EL (cell line): Measurements from ENCODE around the gene KIAA1671.

ENCODE experiments used
- DNase-seq: peaks from one replicate; pipeline ENCODE4 v3.0.0-alpha.2; 2016

The KIAA1671 gene

DNA sequence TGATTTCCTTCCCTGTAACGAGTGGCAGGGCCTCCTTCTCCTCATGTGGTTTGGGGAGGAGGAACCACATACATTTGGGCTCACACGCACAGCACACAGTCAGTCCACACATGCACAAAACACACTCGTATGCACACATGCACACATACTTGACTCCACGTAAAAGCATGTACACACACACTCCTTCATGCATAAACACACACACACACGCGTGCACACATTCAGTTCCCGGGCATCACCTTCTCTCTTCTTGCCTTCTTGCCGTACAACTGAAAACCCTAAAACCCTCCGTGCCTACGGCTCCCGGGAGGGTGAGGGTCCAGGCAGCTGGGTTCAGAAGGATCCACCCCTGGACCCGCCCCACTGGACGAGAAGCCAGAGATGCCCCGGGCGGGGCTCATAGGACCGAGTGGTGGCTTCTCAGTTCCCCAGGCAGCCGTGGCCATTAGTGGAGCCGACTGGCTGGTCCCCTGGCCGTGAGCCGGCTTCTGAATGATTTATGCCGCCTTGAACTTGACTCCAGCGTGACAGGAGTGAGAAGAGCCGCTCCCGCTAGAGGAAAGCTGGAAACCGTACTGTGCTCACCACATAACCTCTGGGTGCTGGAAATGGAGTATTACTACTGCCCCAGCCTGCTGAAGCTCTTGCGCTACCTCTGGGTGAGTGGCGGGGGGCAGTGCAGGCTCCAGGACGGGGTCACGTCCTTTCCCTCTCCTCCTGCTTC lies 117.4 kb downstream of the KIAA1671 start:
- DNase-seq = no peak

DNA sequence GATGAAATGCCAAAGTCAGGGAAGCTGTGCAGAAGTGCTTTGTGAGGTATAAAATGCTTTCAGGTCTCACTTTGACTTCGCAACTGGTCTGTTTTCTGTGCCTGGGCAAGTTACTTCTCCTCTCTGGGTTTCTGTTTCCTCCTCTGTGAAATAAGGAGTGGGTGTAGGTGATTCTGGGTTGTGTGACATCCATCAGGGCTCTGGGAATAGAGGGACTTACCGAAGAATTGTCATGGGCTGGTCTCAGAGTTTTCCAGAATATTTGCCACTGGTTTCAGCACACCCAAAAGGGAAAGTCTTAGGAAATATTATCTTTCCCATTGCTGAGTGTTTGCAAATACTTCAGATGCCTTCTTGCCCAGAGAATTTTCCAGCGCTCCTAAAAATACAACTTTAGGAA lies 118.4 kb downstream of the KIAA1671 start:
- DNase-seq = no peak

DNA sequence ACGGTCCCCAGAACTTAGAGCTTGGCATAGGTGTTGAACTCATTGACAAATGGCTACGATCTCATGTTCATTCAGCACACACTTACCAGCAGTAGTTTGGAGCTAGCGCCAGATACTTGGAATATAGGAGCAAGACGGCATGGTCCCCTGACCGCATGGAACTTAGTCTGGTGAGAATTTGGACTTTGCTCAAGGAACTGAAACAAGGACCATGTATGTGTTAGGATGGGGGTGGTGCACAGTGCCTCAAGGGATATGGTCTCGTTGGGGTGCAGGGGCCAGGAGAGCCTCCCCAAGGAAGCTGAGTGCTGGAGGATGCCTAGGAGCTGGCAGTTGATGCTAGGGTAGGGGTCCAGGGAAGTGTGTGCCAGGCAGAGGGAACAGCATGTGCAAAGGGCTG lies 119.2 kb downstream of the KIAA1671 start:
- no peak for DNase-seq

DNA sequence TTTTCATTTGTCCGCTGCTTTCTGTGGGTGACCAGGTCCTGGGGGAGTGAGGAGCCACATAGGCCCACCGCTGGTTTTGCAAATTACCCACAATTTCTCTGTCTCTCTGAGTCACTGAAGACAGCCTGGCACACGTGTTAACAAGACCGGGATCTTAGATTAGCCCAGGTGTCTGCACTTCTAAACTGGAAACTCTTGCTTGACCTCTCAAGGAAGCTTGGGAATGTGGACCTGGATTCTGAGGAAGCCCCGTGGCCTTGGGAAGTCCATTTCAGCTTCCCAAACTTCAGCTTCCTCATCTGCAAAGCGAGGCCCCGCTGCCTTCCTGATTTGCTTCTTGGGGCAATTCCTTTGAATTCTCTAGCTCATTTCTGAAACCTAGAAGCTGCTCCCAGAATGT lies 119.9 kb downstream of the KIAA1671 start:
- DNase-seq = no peak

DNA sequence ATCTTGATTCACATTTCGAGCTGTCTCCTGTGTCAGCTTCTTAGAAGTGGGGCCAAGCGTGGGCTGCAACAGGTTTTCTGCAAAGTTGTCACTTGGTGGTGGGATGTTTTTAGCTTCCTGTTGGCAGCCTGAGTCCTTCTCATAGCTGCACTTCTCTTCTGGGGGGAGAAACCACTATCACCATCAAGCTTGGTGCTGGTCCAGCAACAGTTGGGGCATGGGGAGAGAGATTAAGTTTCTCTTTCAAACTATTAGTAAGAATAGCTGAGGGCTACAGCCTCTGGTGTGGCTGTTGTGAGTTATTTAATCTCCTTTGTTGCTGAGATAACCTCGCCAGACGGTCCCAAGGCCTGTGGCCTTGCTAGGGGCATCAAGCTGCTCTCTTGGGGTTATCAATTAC lies 123.8 kb downstream of the KIAA1671 start:
- DNase-seq = no peak

DNA sequence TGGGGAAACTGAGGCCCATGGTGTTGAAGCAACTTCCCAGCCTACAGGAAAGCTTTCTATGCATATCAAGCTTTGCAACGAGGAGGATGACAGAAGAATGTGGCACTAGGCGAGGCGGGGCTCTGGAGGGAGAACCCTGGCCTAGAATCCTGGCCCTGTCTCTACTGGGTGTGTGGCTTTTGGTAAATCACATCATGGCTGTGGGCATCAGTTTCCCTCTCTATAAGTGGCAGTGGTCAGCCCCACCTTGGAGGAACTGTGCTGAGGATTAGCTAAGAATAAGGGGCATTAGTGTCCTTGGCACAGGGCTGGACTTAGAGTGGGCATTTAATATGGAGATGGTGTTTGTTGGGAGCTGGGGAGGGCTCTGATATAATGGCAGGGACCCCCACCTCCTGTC lies 124.5 kb downstream of the KIAA1671 start:
- DNase-seq = no peak

DNA sequence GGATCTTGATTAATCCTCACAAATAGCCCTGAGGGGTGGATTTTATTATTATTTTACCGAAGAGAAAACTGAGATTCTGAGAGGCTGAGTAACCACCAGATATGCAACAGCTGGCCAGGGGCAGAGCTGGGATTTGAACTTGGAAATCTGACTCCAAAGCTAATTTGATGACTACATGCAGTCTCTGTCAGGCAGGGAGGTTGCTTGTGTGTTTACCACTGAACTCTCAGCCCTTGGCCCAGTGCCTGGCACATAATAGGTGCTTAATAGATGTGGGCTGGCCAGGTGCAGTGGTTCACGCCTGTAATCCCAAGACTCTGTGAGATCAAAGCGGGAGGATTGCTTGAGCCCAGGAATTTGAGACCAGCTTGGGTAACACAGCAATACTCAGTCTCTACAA lies 125.4 kb downstream of the KIAA1671 start:
- DNase-seq = no peak

DNA sequence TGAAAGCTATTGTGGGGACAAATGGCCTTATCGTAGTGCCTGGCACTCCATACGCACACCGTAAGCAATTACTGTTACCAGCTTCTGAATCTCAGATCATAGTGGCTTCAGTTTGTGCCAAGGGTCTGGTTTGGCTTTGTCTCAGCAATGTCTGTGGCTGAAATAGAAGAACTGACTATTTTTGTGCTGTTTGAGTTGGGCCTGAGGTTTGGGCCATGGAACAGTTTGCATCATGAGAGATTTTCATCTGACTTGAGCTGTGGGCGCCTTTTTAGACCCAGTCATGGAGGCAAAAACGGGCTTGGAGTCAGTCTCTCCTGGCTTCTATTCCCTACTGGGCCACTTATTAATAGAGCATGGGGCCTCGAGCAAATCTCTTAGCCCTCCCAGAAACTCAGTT lies 126.1 kb downstream of the KIAA1671 start:
- no peak for DNase-seq

DNA sequence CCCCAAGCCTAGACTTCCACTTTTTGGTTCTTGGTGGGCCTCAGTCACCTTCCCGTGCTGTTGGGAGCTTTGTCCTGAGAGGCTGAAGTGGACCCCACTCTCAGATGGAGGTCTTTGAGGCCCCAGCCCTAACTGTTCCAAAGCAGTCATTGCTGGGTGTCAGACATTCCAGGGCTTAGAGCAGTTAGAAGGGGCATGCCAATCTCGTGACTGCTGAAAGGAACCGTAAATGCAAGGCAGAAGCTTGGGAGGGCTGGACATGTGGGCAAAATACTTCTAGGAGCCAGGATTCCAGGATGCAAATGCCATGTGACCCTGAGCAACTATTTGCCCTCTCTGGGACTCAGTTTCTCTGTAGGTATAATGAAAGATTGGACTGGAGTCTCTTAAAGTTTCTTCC lies 128.3 kb downstream of the KIAA1671 start:
- no peak for DNase-seq

DNA sequence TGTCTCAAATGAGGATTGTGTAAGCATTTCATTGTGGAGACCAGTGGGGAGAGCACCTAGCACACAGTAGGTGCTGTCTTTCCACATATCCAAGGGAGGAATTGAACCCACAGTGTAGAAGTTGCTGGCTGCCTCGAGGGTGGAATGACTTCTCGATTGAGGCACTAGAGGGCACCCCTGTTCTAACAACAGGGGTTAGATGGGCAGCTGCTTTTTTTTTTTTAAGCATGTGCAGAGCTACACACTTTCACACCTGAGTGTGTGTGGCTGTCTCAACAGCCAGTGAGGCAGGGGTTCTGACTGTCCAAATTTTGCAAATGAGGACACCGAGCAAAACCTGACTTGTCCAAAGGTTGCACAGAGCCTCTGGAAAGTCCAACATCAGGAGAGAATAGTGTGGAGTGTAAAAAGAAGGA lies 128.9 kb downstream of the KIAA1671 start:
- peak; percentile 10 for DNase-seq

DNA sequence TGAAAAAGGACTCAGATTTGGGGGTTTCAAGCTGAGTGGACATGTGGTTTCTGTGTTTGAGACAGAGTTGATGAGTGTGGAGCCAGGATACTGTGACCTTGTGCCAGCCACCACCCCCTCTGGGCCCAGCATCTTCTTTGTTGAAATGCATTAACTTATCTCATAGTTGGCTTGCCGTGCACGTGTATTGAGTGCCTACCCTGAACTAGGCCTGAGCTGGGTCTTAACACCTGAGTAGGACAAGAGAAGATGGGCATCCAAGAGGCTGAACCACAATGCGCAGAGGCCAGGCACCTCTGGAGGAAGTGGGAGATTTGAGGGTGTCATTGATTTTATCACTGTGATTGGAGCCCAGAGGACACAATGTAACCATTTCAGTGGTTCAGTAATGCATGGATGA lies 129.6 kb downstream of the KIAA1671 start:
- no peak for DNase-seq

DNA sequence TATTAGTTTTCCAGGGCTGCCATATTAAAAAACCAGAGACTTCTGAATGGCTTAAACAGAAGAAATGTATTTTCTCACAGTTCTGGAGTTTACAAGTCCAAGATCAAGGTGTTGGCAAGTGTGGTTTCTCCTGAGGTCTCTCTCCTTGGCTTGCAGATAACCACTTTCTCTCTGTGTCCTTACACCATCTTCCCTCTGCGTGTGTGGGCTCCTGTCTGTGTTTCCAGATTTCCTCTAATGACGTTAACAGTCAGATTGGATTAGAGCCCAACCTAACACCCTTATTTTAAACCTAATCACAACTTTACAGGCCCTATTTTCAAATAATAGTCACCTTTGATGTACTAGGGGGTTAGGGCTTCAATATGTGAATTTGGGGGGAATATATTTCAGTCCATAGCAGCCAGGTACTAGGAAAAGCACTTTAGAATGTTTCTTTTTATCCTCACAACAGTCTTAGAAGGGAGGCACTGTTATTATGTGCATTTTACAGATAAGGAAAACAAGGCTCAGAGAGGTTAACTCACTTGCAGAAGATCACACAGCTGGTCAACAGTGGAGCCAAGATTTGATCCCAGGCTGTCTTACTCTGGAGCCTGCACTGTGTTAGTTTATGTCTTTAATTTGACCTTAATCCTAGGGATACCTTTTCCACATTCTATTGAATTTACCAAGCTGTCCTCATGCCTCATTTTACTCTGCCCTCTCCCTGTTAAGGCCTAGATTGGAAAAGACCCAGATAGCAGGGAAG lies 130.7 kb downstream of the KIAA1671 start:
- DNase-seq = no peak

DNA sequence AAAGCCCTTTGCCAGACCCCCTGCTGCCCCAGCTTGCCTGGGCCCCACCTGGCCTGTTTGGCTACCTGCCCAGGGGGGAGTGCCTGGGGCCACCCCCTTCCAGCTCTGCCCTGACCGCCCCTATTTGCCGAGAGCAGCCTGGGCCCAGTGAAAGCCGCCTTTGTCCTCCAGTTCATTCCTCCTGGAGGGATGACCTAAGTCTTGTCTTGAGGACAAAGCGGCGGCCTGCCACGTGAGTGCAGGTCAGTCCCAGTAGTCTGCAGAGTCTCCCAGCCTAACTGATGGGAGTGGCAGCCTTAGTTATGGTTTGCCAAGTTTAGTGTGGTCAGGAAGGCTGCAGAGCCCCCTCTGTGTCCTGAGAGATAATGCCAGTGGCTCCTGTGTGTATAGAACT lies 131.3 kb downstream of the KIAA1671 start:
- no peak for DNase-seq

DNA sequence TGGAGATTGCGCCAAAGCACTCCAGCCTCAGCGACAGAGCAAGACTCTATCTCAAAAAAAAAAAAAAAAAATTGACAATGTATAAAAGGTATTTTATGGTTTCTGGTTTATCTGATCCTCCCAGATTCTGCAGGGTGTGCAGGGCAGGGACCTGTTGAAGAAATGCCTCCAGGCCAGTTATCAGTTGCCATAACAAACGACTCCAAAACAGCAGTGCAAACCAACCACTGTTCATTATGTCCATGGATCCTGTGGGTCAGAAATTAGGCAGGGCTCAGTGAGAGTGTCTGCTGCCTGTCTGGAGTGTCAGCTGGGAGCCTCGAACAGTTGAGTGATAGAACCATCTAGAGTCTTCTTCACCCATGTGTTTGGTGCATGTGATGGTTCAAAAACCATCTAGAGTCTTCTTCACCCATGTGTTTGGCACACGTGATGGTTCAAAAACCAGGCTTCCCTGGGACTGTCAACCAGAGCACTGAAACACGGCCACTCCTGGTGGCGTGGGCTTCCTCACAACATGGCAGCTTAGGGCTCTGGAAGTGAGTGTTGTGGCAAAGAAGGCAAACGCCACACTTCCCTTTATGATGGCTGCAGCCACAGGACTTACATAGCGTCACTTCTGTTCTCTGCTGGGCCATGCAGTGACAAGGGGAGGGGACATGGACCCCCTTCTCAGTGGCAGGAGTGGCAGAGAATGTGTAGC lies 132.0 kb downstream of the KIAA1671 start:
- no peak for DNase-seq

DNA sequence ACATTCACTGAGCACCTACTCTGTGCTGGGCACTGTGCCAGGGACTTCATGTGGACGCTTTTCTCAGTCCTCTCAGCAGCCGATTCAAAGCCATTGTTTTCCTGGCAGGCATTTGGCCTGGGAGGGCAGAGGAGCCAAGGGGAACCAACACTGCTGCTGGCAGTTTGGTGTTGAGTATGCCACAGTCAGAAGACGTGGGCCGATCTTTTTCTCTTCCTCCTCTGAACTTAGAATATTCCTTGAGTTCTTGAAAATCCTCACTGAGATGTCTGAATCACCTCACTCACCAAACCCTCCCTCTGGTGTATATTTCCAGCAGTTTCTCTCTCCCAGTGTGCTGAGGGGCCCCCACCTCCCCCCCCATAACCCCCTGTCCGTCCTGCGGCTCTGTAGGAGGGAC lies 132.6 kb downstream of the KIAA1671 start:
- DNase-seq = no peak

DNA sequence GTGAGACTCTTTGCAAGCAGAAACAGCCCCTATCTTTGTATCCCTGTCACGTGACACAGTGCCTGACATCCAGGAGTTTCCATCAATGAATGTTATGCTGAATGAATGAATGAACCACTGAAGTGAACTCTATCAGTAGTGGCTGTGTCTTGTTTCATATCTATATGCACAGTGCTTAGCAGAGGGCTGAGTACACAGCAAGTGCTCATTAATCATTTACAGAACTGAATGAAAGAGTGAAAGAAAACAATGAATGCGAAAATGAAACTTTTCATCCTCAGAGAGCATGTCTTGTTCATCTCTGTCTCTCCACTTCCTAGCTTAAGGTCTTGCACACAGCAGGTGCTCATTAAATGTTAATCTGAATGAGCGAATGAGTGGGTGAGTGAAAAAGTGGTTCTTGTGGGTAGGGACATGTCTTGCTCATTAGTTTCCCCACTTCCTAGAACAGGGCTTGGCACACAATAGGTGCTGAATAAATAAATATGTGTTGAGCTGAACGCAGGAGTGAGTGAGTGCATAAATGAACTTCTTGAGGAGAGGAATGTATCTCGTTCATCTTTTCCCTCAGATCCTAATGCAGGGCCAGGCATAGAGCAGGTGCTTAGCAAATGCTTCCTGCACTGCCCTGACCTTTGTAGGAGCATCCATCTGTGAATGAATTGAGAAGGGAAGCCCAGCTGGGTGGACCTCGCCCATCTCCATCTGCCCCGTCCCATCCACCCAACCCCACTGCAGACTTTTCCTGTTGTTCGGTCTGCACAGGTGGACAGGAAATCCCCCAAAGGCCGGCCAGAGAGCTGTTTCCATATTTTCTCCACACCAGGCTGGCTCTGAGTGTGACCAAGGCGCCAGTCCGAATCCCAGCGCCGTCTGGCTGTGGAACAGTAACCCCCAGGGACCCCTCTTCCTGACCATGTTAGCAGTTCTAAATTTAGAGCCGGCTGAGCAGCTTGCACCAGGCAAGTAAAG lies 133.7 kb downstream of the KIAA1671 start:
- DNase-seq = no peak

DNA sequence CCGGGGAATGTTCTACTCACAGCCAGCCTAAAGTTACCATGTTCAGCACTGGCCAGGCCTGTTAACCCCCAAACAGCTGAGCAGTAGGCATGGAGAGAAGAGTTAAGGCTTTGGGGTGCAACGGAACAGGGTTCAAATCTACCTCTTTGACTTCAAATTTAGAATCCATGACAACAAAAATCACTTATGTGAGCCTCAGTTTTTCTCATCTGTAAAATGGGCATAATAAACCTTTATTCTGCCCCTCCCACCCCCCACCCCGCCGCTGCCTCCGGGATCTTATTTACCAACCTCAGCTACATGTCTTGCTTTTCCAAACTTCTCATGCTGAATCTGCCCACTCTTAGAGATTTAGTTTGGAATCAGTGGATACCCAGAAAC lies 134.4 kb downstream of the KIAA1671 start:
- DNase-seq = no peak

DNA sequence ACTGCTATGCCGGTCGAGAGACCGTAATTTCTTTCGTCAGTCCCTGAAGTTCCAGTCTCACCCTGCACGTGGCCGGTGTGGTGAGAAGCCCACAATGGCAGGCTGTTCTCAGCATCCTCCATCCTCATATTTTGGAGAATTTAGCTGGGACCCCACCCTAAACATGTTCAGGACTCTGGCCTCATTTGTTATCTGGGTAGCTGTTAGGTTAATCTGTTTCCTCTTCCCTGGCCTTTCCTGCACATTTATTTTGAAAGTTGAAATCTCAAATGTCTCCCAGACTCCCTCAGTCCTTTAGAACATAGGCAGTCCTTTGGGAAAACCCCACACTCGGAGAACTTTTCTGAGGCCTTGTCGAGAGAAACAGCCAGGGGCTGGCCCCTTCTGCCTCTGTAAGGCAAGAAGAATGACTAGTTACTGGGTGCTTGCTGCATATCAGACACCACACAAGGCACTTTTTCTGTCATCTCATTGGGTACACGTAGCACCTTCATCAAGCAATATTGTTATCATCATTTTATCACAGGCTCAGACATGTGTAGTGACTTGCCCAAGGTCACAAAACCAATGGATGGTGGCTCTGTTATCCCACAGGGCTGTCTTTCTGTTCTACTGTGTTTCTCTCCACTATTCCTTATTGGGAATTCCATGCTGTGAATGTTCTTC lies 137.8 kb downstream of the KIAA1671 start:
- no peak for DNase-seq

DNA sequence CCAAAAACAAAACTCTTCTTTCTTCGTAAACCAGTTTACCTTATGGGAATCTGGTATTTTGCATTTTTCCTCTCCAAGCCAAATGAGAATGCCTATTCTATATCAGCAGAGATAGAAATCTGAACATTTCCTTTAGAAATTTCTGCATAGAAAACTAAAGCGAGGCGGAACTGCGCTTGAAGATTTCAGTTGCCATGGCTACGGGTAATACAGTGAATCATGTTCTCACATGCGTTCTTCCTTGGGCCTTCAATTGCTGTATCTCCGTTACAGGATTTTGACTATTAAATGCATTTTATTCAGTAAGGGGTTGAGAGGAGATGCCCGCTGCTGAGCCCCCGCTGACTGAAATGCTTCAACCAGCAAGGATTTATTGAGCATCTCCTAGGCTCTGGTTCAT lies 138.9 kb downstream of the KIAA1671 start:
- DNase-seq = no peak

DNA sequence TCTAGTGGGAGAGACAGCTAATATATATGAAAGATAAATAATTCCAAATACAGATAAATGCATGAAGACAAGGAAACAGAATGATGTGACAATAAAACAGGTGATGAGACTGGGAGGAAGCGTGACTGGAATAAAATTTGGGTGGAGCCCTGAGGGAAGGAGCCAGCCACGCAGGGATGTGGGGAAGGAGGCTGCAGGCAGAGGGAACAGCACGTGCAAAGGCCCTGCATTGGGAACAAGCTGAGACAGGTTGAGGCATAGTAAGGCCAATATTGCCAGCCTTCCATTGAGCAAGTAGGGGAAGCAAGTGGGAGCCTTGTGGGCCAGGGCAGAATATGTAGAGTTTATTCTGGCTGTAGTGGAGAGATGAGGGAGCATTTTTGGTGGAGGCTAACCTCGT lies 139.6 kb downstream of the KIAA1671 start:
- no peak for DNase-seq

DNA sequence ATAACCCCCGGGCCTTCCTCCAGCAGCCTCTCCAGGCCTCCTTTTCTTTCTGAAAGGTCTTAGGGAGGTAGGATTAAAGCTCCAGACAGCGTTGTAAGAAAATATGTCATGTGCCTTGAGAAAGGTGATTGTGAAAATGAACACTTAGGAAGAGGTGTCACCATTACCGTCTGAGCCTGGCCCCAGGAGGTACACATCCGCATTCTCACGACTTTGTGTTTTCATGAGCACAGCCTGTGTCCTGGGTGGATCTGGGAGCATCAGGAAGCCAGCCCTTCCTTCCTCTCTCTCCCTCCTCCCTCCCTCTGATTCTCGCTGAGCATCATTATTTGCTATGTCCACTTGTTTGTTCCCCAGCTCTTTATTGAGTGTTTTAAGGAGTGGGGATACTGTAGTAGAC lies 142.1 kb downstream of the KIAA1671 start:
- no peak for DNase-seq

DNA sequence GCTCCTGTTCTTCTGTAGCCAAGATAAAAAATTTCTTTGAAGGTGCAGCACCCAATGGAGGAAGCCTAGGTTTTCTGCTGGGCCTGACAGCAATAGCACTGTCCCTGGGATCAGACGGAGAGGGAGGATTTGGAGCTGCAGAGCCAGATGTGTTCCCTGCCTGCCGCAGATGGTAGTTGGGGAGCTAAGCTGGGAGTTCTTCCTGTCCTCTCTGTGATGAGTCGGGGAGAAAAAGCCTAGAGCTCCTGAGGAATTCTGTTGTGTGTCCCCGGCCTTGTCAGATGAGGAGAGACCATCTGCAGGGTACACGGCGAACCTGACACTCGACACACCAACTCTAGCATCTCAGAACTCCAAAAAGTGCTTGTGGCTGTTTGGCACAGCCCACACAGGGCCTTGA lies 143.4 kb downstream of the KIAA1671 start:
- DNase-seq = no peak
